K562 (cell line): Measurements from ENCODE around the gene STMP1. TPM values are rescaled to one million over a fixed set of nuclear protein-coding genes. Genes with fewer than 3 reads are reported as not detected.

Source experiments
- ARID1B ChIP-seq: fragments of 450-650 bp; IDR thresholded peaks from 2 replicates; pipeline ENCODE4 v1.6.1; 2016; ENCODE audit warnings: antibody characterized with exemption, mild to moderate bottlenecking, inconsistent platforms
- ASH1L ChIP-seq: fragments of 450-650 bp; IDR thresholded peaks from 2 replicates; pipeline ENCODE4 v1.6.1; 2018; ENCODE audit warnings: borderline replicate concordance, mild to moderate bottlenecking, low read depth; ENCODE audit not compliant: partially characterized antibody
- CREB3 ChIP-seq: fragments of 450-650 bp; conservative IDR thresholded peaks from 2 replicates; pipeline ENCODE4 v1.6.1; 2016; ENCODE audit warnings: missing genetic modification characterization, low read depth, mild to moderate bottlenecking, missing compliant biosample characterization, moderate library complexity
- EP300 ChIP-seq: IDR thresholded peaks from 2 replicates; pipeline ENCODE4 v1.6.1; 2012; ENCODE audit warnings: low read length, improper control_type of control experiment
- HCFC1 ChIP-seq: IDR thresholded peaks from 2 replicates; pipeline ENCODE4 v1.6.1; 2012; ENCODE audit warnings: low read depth, low read length, improper control_type of control experiment
- KDM1A ChIP-seq, 2 experiments: fragments of 450-650 bp; IDR thresholded peaks; 2 replicates each; pipeline ENCODE4 v1.6.1; 2016; ENCODE audit warnings: mild to moderate bottlenecking in 2 of 2
- PPARD ChIP-seq: fragments of 250-450 bp; sonication (Bioruptor Pico); IDR thresholded peaks from 2 replicates; pipeline ENCODE4 v1.8.0; 2022; ENCODE audit warnings: inconsistent platforms, mild to moderate bottlenecking, moderate library complexity
- RBM25 ChIP-seq: fragments of 200-400 bp; formaldehyde crosslinking; IDR thresholded peaks from 2 replicates; pipeline ENCODE4 v1.6.1; 2018; ENCODE audit warnings: low read length, low read depth, moderate library complexity; ENCODE audit not compliant: severe bottlenecking
- RBM39 ChIP-seq: fragments of 200-400 bp; formaldehyde crosslinking; optimal IDR thresholded peaks from 2 replicates; pipeline ENCODE3; 2018; ENCODE audit warnings: low read depth, low read length
- SIRT6 ChIP-seq: IDR thresholded peaks from one replicate; pipeline ENCODE4 v1.6.1; 2012; ENCODE audit warnings: low read depth, mild to moderate bottlenecking, control low read depth, inconsistent platforms, low read length, moderate library complexity
- SMARCA4 ChIP-seq: fragments of 450-650 bp; IDR thresholded peaks from 2 replicates; pipeline ENCODE4 v1.6.1; 2016
- SMARCC2 ChIP-seq: fragments of 450-650 bp; IDR thresholded peaks from 2 replicates; pipeline ENCODE4 v1.6.1; 2017; ENCODE audit warnings: antibody characterized with exemption, moderate library complexity, mild to moderate bottlenecking, low read depth
- SP2 ChIP-seq: IDR thresholded peaks from 2 replicates; pipeline ENCODE4 v1.6.1; 2011; ENCODE audit warnings: mild to moderate bottlenecking, low read depth, low read length, moderate library complexity; ENCODE audit not compliant: poor library complexity, severe bottlenecking; ENCODE audit errors: extremely low read depth
- ZNF134 ChIP-seq: fragments of 250-450 bp; sonication (Bioruptor Pico); conservative IDR thresholded peaks from 2 replicates; pipeline ENCODE4 v1.4.0; 2020
- ZNF444 ChIP-seq: fragments of 250-450 bp; sonication (Bioruptor Pico); IDR thresholded peaks from 2 replicates; pipeline ENCODE4 v1.4.0; 2020; ENCODE audit warnings: mild to moderate bottlenecking, moderate library complexity
- ZNF445 ChIP-seq: fragments of 250-450 bp; sonication (Bioruptor Pico); IDR thresholded peaks from 2 replicates; pipeline ENCODE4 v1.4.0; 2020; ENCODE audit warnings: low read depth, mild to moderate bottlenecking, moderate library complexity
- ZNF589 ChIP-seq: fragments of 200-800 bp; sonication (Bioruptor generic); IDR thresholded peaks from 2 replicates; pipeline ENCODE4 v1.6.1; 2016; ENCODE audit warnings: low read depth, missing genetic modification characterization, missing compliant biosample characterization
- ZNF79 ChIP-seq: fragments of 250-450 bp; sonication (Bioruptor Pico); IDR thresholded peaks from 2 replicates; pipeline ENCODE4 v1.4.0; 2020; ENCODE audit warnings: low read depth, mild to moderate bottlenecking, moderate library complexity
- polyA plus RNA-seq, 8 experiments: library from polyadenylated mRNA; depleted of rRNA in 4 of 8; stranded (reverse) in 5 of 8; unstranded in 3 of 8; fragments of >200 nt; fragmentation: Nextera tagmentation in 2 of 8; fragmentation: Illumina TruSeq in 1 of 8; extraction: Ambion mirVana in 2 of 8; extraction: Trizol in 1 of 8; gene quantifications; 2 replicates each; pipeline versions ENCODE4 v1.2.1 to v1.2.3, GENCODE V29; 2011 to 2014; ENCODE audit warnings: inconsistent platforms in 1 of 8, missing spikeins in 1 of 8
- total RNA-seq, 7 experiments: library from RNA; depleted of rRNA in 6 of 7; stranded (reverse); fragments of >200 nt in 6 of 7; fragmentation: Illumina TruSeq in 2 of 7; extraction: Trizol in 2 of 7; gene quantifications; 2 replicates each; pipeline versions ENCODE4 v1.2.1 to v1.2.3, GENCODE V29; 2011 to 2021; ENCODE audit warnings: low replicate concordance in 1 of 7
- TF ChIP-seq, protein P1 (sequence below): fragments of 450-650 bp; formaldehyde crosslinking; IDR thresholded peaks from 2 replicates; pipeline ENCODE4 v1.4.0; 2020; ENCODE audit warnings: mild to moderate bottlenecking
- TF ChIP-seq, protein P2 (sequence below): fragments of 450-650 bp; IDR thresholded peaks from 2 replicates; pipeline ENCODE4 v1.6.1; 2017; ENCODE audit warnings: antibody characterized with exemption, mild to moderate bottlenecking

The STMP1 gene
- total and polyA plus RNA-seq, 9 of the 15 experiments (the other 6 are each of a cell fraction or from before 2014, with no cell fraction given), result 10.6 to 249 (median 56.8) TPM

DNA sequence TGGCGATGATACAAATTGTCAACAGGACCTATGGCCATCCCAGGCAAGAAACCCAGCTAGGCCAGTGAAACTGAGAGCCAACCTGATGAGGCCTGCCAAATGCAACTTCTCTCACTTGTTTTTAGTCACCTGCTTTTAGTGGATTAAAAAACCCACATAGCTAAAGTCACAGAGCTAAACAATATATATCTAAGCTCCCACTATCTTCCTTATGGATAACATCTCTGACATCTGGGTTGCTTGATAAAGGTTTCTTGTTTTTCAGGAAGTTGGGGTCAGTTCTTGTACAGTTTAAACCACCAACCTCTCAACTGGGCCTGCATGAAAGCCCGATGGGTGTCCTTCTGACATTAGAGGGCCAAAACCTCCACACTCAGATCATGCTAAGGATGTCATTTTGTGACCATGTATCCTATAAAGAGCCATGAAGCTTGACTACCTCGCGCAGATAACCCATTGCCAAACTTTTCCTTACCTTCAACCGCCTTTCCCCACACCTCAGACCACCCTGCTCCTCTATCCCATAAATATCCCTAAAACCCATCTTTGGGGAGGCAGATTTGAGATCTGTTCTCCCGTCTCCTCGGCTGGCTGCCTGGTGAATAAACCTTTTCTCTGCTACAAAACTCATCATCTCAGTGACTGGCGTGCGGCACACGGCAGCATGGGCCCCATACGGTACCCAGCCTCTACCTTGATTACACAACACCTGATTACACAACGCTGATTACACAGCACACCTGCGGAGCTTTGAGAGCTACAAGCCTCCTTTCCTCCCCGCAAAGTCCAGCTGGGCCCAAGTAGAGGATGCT is 797 bp upstream of the STMP1 start (continued):
- peak; percentile 75 for TF ChIP-seq ZNF79 (CRISPR knock-in tag)
- peak; percentile 80 for TF ChIP-seq EP300
- TF ChIP-seq, protein P1, sequence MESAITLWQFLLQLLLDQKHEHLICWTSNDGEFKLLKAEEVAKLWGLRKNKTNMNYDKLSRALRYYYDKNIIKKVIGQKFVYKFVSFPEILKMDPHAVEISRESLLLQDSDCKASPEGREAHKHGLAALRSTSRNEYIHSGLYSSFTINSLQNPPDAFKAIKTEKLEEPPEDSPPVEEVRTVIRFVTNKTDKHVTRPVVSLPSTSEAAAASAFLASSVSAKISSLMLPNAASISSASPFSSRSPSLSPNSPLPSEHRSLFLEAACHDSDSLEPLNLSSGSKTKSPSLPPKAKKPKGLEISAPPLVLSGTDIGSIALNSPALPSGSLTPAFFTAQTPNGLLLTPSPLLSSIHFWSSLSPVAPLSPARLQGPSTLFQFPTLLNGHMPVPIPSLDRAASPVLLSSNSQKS (CRISPR knock-in tag), result peak; percentile 61; the same call in 1 of the 2 replicates
- TF ChIP-seq ASH1L, result no peak
- no peak for TF ChIP-seq CREB3 (tag)
- peak; percentile 89 for TF ChIP-seq ARID1B
- TF ChIP-seq KDM1A (IDR thresholded peaks at IDR 0.05), result peak in 1 of 2 experiments; percentile 8; a peak in 1 of 4 replicates
- no peak; the same call in 1 of the 2 replicates for TF ChIP-seq ZNF134 (CRISPR knock-in tag)
- no peak for TF ChIP-seq ZNF445 (CRISPR knock-in tag)
- no peak for TF ChIP-seq HCFC1
- peak; percentile 65 for TF ChIP-seq RBM39
- TF ChIP-seq SMARCA4, result peak; percentile 83
- TF ChIP-seq ZNF444 (CRISPR knock-in tag), result no peak
- no peak for TF ChIP-seq SP2
- no peak for TF ChIP-seq RBM25
- TF ChIP-seq, protein P2, sequence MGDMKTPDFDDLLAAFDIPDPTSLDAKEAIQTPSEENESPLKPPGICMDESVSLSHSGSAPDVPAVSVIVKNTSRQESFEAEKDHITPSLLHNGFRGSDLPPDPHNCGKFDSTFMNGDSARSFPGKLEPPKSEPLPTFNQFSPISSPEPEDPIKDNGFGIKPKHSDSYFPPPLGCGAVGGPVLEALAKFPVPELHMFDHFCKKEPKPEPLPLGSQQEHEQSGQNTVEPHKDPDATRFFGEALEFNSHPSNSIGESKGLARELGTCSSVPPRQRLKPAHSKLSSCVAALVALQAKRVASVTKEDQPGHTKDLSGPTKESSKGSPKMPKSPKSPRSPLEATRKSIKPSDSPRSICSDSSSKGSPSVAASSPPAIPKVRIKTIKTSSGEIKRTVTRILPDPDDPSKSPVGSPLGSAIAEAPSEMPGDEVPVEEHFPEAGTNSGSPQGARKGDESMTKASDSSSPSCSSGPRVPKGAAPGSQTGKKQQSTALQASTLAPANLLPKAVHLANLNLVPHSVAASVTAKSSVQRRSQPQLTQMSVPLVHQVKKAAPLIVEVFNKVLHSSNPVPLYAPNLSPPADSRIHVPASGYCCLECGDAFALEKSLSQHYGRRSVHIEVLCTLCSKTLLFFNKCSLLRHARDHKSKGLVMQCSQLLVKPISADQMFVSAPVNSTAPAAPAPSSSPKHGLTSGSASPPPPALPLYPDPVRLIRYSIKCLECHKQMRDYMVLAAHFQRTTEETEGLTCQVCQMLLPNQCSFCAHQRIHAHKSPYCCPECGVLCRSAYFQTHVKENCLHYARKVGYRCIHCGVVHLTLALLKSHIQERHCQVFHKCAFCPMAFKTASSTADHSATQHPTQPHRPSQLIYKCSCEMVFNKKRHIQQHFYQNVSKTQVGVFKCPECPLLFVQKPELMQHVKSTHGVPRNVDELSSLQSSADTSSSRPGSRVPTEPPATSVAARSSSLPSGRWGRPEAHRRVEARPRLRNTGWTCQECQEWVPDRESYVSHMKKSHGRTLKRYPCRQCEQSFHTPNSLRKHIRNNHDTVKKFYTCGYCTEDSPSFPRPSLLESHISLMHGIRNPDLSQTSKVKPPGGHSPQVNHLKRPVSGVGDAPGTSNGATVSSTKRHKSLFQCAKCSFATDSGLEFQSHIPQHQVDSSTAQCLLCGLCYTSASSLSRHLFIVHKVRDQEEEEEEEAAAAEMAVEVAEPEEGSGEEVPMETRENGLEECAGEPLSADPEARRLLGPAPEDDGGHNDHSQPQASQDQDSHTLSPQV, result peak; percentile 36; the same call in 1 of the 2 replicates
- no peak for TF ChIP-seq PPARD (CRISPR knock-in tag)
- no peak; the same call in 1 of the 2 replicates for TF ChIP-seq ZNF589 (CRISPR knock-in tag)
- peak; percentile 75; the same call in 1 of the 2 replicates for TF ChIP-seq SMARCC2
- TF ChIP-seq SIRT6, result no peak
